Fibroblast of skin of abdomen (primary cell): Measurements from ENCODE around the gene CASS4.

Experiments used
- DNase-seq: peaks from one replicate; pipeline ENCODE4 v3.0.0-alpha.2; 2013

The CASS4 gene

DNA sequence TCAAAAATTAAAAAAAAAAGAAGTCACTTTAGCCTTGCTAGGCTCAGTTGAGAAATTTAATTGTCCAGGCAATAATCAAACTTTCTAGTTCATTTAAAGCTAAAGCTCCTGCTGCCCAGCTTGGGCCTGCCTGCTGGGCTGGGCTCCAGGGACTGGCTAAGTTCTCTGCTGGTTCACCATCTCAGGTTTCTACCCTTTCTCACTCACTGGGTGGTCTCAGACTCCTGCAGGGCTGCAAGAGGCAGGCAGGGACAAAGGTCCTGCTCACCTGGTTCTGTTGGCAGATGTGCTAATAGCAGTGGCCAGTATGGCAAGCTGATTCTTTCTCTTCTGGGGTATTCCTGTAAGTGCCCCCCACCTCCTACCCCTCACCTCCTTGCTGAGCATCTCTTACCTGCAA, 35.2 kb downstream of the CASS4 start:
- no peak for DNase-seq

DNA sequence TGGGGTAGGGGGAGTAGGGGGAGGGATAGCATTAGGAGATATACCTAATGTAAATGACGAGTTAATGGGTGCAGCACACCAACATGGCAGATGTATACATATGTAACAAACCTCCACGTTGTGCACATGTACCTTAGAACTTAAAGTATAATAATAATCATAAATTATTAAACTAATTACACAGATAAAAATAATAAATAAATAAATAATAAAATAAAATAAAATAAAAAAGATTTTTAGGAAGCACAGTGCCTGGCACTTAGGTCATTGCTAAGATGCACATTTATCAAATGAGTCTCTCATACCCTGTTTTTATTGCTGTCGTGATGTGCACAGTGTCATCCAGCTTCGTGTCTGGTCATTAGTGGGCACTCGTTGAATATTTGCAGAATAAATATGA, 37.4 kb downstream of the CASS4 start:
- DNase-seq, result no peak

DNA sequence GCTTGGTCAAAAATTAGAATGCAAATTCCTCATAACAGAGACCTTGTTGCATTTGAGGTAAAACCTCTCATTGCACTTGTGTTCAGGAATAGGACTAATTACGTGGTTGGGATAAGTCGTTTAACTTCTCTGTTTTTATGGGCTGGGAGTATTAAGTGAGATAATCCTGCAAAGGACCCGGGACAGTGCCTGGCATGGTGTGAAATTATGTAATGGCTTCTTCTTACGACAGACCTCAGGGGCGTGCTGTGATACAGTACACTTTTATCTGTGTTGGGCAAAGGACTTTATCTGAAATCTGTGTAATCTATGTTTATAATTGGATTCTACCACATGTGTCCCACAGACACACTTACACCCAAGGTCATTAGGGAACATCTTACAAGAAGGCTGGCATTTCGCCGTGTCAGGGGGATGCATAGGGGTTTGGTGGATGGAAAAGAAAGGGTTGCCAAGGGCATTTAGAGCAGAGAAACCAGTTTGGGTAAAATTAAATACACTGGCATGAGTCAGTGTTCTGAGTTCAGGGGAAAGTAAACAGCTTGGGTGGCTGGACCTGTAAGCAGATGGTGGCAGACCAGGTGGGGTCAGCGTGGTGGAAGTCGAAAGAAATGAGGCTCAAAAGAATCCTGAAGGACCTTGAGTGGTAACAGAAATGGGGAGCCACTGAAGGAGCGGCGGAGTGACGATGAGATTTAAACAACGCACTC, 39.2 kb downstream of the CASS4 start:
- no peak for DNase-seq

DNA sequence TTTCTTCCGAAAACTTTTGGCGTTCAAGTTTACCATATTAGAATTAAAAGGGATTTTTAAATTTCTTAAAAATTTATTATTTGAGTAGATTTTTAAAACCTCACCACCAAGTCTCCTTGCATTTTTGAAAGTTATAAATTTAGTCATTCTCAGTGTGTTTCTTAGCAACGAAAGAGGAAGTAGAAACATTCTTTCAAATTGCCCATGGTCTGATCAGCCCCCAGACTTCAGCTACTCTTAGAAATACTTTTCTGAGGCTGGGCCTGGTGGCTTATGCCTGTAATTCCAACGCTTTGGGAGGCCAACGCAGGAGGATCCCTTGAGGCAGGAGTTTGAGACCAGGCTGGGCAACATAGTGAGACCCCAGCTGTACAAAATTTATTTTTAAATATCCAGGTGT, 41.3 kb downstream of the CASS4 start:
- DNase-seq, result no peak

DNA sequence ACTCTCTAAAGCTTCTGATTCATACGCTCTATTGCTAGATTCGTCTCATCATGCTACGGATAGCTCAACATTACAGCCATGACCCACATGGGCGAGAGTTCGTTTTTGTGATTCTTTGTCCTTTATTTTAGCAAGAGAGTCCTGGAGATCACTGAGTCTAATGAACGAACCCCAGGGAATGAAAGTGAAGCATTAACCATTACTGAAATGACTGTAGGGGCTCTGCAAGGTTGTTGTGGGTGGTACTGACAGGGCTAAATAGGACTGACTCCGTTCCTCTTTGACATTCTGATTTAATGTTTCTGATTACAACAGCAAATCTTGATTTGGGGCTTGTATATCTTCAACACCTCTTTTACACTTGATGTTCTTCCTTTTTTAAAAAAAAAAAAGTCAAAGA, 42.7 kb downstream of the CASS4 start:
- DNase-seq, result no peak

DNA sequence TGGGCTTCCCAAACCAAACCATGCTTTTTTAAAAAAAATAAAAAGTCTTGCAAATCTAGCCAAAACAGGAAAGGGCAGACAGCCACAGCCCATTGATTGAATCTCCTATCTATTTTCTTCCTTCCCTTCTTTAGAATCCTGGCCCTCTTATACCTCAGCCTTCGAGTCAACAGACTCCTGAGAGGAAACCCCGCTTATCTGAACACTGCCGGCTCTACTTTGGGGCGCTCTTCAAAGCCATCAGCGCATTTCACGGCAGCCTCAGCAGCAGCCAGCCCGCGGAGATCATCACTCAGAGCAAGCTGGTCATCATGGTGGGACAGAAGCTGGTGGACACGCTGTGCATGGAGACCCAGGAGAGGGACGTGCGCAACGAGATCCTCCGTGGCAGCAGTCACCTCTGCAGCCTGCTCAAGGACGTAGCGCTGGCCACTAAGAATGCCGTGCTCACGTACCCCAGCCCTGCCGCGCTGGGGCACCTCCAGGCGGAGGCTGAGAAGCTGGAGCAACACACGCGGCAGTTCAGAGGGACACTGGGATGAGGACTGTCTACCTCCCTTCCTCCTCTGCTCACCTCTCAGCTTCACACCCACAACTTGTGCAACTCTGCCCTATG, 46.3 kb downstream of the CASS4 start:
- no peak for DNase-seq

DNA sequence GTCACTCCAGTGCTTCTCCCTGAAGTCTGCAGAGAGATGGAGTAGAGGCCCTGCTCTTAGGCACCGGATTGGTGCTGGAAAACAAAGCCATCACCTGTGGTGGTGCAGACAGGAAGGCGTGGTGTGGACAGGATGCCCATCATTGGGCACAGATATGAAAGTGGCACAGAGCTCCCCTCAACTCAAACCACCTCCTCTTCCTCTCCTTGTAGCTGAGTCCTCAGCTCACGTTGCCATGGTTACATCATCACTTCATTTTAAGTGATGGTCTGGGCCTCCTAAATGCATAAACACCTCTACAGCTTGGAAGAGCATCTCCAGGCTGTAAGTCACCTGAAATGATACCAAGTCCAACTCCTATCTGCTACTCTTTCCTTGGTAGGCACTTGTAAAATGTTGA, 48.4 kb downstream of the CASS4 start:
- DNase-seq, result no peak

DNA sequence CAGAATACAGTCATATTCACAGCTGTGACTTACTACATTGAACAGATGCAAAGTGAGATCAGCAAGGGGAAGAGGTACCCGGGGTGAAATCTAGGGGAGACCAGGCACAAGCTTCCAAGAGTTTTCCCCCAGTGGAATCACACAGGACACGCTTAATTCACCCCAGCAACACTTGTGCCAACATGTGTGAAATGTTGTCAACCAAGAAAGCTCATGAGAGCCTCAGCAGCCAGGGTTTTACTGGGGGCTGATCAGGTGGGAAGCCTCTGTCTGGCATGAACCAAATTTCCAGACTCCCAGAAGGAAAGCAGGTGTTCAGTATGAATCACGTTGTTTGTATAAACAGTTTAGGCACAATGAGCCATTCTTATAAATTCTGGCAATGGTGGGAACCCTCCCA, 49.5 kb downstream of the CASS4 start:
- DNase-seq, result no peak

DNA sequence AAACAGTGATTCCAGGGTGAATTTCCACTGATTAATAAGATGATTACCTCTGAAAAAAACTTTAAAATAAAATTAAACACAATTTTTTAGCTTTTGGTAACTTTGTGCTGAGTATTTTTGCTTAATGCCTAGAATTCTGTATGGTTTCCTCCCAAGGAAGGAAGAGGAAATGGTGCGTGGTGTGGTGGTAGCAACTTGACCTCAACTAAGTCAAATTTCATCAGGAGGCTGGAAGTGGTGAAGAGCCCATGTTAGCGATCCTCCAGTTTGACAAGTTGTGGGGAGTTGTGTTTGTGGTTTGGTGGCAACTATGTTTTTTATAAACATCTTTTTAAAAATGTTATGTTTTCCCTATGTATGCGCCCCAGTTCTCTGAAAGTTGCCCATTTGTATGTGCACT, 51.4 kb downstream of the CASS4 start:
- DNase-seq, result no peak

DNA sequence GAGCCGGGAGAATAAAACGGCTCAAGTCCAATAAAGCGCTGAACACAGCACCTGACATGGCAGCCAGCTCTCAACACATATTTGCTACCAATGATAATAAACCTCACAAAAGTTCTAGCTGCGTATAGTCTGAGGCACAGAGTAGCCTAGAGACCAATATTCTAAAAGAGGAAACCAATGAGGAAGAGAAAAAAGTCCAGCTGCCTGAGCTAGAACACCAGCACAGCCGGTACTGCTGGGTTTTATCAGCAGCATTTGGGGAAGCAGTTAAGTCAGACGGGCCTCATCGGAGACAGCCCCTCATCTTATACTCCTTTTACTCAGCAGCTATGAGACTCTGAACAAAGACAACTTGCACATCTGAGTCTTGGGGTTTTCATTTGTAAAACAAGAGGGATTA, 53.9 kb downstream of the CASS4 start:
- no peak for DNase-seq

DNA sequence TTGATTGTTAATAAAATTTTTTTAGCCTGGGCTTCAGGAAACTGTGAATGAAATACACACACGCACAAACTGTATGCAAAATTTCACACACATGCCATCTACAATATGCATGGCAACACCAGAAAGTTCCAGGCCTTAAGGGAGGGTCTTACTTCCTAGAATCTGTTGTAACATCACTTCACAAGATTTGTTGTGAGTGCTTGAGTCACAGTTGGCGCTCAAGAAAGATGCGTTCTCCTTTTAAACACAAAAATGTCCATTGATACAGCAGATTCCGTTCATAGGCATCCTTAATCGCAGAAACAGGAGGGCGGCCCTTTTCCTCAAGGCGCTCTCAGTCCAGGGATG, 55.9 kb downstream of the CASS4 start:
- DNase-seq, result no peak

DNA sequence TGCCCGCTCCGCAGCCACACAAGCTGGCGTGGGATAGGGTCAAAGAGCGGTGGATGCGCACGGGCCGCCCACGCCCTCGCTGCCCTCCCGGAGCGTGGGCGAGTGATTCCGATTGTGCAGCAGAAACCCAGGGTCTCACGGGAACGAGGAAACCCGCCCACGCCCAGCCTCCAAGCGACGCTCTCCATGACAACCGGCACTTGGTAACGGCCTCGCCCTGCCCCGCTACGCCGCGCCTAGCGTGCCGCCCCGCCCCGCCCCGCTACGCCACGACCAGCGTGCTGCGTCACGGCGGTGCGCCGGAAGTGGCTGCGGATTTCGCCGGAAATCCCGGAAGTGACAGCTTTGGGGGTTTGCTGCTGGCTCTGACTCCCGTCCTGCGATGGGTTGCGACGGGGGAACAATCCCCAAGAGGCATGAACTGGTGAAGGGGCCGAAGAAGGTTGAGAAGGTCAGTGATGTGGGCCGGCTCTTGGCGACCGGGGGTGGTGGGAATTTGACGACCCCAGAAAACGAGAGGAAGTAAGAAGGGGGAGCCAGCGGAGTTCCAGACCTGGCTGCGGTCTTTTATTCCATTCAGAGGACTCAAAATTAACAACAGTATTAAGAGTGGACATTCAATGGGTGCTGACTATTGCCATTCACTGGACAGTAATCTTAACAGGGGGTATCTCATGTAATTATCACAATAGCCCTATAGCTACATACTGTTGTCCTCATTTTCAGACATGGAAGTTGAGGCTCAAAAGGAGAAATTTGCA, 56.4 kb downstream of the CASS4 start, which contains the start of gene RTF2:
Gene RTF2, plus strand, starts transcription at position 312 of the 761 bp plus-strand sequence. Its CDS starts 71 bp downstream, at position 383.
- peak; percentile 93 for DNase-seq

DNA sequence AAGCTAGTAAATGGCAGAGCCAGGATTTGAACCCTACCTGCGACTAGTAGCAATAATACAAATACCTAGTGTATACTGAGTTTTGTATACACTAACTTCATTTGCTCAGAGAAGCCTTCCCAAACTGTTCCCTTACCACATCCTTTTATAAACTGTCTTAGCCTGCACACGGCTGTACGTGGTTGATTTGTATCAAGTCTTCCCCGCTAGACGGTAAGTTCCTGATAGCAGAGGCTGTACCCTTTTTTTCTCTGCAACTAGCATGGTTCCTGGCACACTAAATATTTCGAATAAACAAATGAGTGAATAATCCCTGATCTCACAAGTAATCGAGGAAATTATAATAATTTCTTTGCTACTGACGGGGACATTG, 57.0 kb downstream of the CASS4 start:
- no peak for DNase-seq

DNA sequence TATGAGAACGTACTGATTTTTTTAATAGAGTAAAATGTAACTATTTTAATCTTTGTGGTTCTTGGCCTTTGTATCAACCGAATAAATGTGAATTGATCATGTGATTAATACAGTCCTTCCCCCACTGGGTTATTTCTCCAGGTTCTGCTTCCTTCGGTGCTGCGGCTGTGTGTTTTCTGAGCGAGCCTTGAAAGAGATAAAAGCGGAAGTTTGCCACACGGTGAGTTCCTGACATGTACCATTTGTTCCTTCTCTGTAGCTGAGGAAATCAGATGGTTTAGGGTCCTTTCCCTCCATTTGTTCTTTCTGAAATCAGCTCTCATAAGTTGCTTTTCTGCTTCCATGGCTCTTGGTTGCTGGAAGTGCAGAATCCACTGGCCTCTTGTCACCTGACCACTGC, 71.9 kb downstream of the CASS4 start:
- DNase-seq, result no peak

DNA sequence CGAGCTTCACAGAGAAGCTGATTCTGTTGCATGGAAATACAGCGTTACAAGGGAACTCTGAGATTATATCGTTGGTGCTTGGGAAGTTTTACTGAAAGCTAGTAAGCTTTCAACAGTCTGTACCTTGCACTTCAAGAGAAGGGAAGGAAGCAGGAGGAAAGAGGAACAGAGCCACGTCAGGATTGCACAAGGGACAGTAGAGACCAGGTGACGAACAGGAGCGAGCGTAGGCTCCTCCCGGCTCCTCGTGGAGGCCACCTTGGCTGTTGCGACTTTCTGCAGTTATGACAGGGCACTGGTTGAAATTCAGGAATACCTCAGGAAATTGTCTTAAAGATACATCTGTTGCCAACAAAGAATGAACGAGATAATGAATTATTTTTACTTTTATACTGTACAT, 75.2 kb downstream of the CASS4 start:
- DNase-seq, result no peak

DNA sequence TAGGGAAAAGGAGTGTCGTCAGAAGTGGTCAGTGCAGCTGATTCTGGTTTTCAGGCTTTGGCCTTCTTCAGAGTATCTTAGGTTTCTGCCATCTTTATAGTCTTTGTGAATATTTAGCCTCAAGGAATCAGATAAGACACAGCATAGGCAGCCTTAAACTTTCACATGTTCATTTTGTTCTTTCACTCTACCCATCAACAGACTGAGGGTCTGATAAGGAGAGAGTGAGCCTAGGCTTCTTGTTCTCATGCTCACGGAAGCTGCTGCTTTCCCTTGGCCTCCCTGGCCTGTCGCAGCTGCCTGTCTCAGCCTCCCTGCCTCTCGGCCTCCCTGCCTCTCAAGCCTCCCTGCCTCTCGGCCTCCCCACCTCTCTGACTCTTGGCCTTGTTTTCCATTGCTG, 76.5 kb downstream of the CASS4 start:
- no peak for DNase-seq

DNA sequence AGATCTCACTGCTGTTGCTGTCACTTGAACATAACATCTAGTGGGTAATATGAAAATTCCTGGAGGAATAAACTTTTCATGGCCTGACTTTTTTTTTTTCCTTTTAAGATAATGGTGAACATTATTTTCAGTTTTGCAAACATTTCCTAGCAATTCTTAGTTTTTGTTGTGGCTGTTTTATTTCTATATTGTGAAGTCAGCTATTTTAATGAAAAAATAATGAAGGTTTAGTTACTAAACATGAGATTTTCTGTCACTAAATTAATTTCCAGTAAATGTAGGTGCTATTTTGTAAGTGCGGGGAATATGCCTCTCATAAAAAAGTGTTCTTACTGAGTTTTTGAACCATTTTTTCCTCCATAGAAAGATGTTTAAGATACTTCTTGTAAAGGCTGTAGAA, 89.1 kb downstream of the CASS4 start:
- DNase-seq, result no peak

DNA sequence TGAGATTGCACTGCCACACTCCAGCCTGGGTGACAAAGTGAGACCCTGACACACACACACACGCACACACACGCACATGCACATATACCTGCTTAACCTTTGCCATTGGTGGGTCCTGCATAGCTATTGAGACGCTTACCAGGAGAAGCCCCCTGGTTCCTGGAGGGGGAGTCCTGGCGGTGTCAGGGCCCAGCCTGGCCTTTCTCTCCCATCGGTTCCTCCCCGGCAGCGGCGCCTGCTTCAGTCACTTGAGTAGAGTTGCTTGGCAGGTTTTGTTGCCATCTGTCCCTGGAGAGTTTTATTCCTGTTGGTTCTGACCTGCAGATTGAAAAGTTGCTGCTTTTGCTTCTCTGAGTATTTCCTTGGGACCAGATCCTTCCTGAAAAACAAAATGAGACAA, 91.9 kb downstream of the CASS4 start:
- DNase-seq, result no peak

DNA sequence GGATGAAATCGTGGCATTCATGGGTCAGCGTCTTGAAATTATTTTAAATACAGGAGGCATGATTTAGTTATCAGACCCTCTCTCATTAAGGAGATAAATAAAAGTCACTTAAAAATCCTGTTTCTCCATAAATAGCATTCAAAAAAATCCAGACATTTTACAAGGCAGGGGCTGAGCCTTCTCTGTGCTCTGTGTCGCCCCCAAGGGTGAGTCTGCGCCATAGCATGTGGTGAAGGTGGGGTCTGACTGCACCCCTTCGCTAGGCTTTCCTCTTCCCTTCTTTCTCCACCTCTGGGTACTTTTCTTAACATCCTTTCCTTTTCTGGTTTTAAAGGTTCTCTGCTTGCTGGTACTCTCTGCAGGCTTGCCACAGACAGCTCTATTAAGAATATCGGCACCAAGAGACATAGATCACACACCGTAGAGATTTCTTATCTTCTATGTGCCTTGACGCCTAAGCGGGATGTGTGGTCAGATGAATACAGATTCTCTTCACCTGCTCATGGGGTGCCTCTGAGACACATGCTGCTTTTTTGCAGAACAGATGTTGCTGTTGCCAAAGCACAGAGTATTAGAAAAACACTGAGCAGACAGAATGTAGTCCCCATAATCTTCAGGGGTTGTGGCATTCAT, 92.4 kb downstream of the CASS4 start:
- DNase-seq, result no peak

DNA sequence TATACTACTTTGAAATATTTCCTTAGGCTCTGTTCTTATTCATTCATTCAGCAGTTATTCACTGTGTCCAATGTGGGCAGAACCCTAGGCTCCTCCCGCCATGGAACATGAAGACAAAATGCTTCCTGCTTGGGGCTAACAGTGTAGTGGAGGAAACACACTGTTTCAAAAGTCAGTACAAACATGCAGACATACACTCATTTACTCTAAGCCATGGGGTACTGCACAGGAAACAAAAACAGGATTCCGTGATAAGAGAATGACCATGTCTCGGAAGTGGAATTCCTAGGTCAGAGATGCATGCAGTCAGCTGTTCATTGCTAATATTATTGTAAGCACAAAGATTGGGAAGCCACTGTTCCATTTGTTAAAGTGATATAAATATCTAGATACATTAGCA, 94.0 kb downstream of the CASS4 start:
- no peak for DNase-seq
